ENCODE results near the gene TMED6. TPM values are rescaled to one million over a fixed set of nuclear protein-coding genes. Genes with fewer than 3 reads are reported as not detected.

The TMED6 gene
- total RNA-seq, 2 donors from 2014 or later = 23.1 to 62.8 TPM

DNA sequence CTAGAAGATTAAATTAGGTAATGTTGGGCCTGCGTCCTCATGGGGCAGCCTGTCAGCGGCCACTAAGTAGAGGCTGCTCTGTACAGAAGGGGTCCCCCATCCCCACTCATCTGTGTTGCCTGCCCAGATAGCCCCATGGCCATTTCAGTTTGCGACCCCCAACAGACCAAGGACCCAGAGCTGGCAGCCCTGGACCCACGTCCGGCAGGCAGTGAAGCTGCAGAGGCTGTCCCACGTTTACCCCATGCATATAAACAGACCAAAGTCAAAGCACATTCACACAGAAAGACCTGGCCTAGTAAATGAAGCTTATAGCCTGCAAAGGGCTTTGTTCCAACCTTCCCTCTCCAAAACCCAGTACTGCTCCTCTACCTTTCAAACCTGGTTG is 25.8 kb downstream of the TMED6 start:
- WGBS, 2 donors = 81 to 94% methylated on average over 2 to 6 of the region's 6 CpGs
- Histone ChIP-seq H3K27ac (peak overlapping the region in 2 of 4 donors; percentile 51 to 54), H3K4me3 (no peak overlapping the region), H3K36me3 (replicated peaks in 1 of 2; ENCODE audit: insufficient read depth in 1 of 2, low read depth in 2 of 2) (peaks cover 6 to 19% of the 10 kb centered on the region in 2 donors), H3K4me1 (peaks cover 59% of the 10 kb centered on the region), H3K27me3 (no peaks in the 10 kb centered on the region), H3K9me3 (no peaks in the 10 kb centered on the region)
- intact Hi-C loops (cut with DNase I) = no loop called here
- no peak for TF ChIP-seq CTCF (IDR thresholded peaks at IDR 0.05)
- TF ChIP-seq POLR2A (IDR thresholded peaks at IDR 0.05) = no peak
- ATAC-seq (no peak), DNase-seq (peak in 1 of 4 donors; percentile 10)

- 80 to 81% methylated on average over 8 to 10 of the region's 10 CpGs for WGBS, 2 donors
- ATAC-seq (no peak), DNase-seq (no peak)
- Histone ChIP-seq H3K27me3 (no peaks in the 10 kb centered on the region), H3K36me3 (replicated peaks in 1 of 2; ENCODE audit: insufficient read depth in 1 of 2, low read depth in 2 of 2) (peaks cover 17 to 24% of the 10 kb centered on the region in 2 donors), H3K4me3 (no peak overlapping the region), H3K27ac (peak overlapping the region in 1 of 4 donors; percentile 11), H3K9me3 (no peaks in the 10 kb centered on the region), H3K4me1 (peaks cover 57% of the 10 kb centered on the region)
- TF ChIP-seq CTCF (IDR thresholded peaks at IDR 0.05) (no peak), POLR2A (IDR thresholded peaks at IDR 0.05) (no peak)
- intact Hi-C loops (cut with DNase I) = no loop called here
Observed at GRCh38 chr16:69324585-69325253, 26.9 kb downstream of the TMED6 start.

DNA sequence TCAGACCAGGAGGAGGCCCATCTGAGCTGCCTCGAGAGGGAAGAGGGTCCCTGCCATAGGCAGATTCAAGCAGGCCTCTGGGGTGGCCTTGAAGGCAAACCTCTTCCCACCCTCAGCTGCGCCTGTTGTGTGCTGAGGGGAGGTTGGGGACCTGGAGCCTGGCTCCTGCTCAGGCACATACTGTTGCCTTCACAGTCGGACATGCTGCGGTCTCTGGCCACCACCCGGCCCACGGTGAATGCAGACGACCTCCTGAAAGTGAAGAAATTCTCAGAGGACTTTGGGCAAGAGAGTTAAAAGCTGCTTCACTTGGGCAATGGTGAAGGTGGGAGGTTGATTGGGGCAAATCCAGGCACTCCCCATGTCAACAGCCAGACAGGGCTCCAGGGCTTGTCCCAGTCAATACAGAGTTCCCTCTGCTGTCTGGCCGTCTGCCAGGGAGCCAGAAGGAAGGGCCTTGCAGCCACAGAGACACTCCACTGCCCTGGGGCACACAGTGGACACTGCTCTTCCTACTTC is 27.5 kb downstream of the TMED6 start:
- peaks cover 50% of the 10 kb centered on the region for H3K4me1 ChIP-seq
- ATAC-seq = no peak
- H3K27me3 ChIP-seq = no peaks in the 10 kb centered on the region
- intact Hi-C loops (cut with DNase I) = no loop called here
- WGBS, 2 donors = 60 to 73% methylated on average over 8 of the region's 8 CpGs
- no peaks in the 10 kb centered on the region for H3K9me3 ChIP-seq
- no peak overlapping the region for H3K4me3 ChIP-seq
- no peak for TF ChIP-seq POLR2A (IDR thresholded peaks at IDR 0.05)
- TF ChIP-seq CTCF (IDR thresholded peaks at IDR 0.05) = no peak
- H3K36me3 ChIP-seq (replicated peaks in 1 of 2; ENCODE audit: insufficient read depth in 1 of 2, low read depth in 2 of 2) = peaks cover 18 to 30% of the 10 kb centered on the region in 2 donors
- peak overlapping the region in 2 of 4 donors; percentile 11 to 32 for H3K27ac ChIP-seq
- peak; percentile 58 to 71 (median 69) for DNase-seq

GRCh38 chr16:69323415-69323814 is 28.2 kb downstream of the TMED6 start:
- intact Hi-C loops (cut with DNase I) = no loop called here
- no peak for DNase-seq
- no peak for TF ChIP-seq CTCF (IDR thresholded peaks at IDR 0.05)
- TF ChIP-seq POLR2A (IDR thresholded peaks at IDR 0.05) = no peak
- Histone ChIP-seq H3K9me3 (no peaks in the 10 kb centered on the region), H3K4me1 (peaks cover 47% of the 10 kb centered on the region), H3K27ac (no peak overlapping the region), H3K27me3 (no peaks in the 10 kb centered on the region), H3K4me3 (no peak overlapping the region), H3K36me3 (replicated peaks in 1 of 2; ENCODE audit: insufficient read depth in 1 of 2, low read depth in 2 of 2) (peaks cover 22 to 35% of the 10 kb centered on the region in 2 donors)
- 91 to 93% methylated on average over 11 to 14 of the region's 14 CpGs for WGBS, 2 donors
- no peak for ATAC-seq

- WGBS, 2 donors = 40 to 94% methylated on average over 1 to 7 of the region's 7 CpGs
- no peak for ATAC-seq
Observed at GRCh38 chr16:69322343-69322742, 29.2 kb downstream of the TMED6 start.

More at GRCh38 chr16:69322343-69322742, 29.2 kb downstream of the TMED6 start:
- Histone ChIP-seq H3K27me3 (no peaks in the 10 kb centered on the region), H3K9me3 (no peaks in the 10 kb centered on the region), H3K4me3 (no peak overlapping the region), H3K4me1 (peaks cover 41% of the 10 kb centered on the region), H3K27ac (no peak overlapping the region), H3K36me3 (replicated peaks in 1 of 2; ENCODE audit: insufficient read depth in 1 of 2, low read depth in 2 of 2) (peaks cover 22 to 36% of the 10 kb centered on the region in 2 donors)
- intact Hi-C loops (cut with DNase I) = no loop called here
- DNase-seq = peak in 1 of 4 donors; percentile 1
- TF ChIP-seq CTCF (IDR thresholded peaks at IDR 0.05) (no peak), POLR2A (IDR thresholded peaks at IDR 0.05) (no peak)
